OCI-LY1 (cell line): ENCODE data around the gene CCDC194.
"Not testable (repeated sequence)": the region's sequence is repeated elsewhere in the genome, so short reads cannot be mapped to it uniquely, and the experiment has no call there.

Source experiments
- H2AFZ ChIP-seq: fragments of 200-600 bp; sonication (generic), shearing (Covaris generic); 2 replicates; pipeline ENCODE4 v1.6.0; 2014; ENCODE audit warnings: antibody characterized with exemption, mild to moderate bottlenecking, low read length
- H3F3A ChIP-seq: fragments of 200-600 bp; sonication (generic), shearing (Covaris generic); 2 replicates; pipeline ENCODE4 v1.6.0; 2014; ENCODE audit warnings: mild to moderate bottlenecking, antibody characterized with exemption, low read length, moderate library complexity; ENCODE audit not compliant: insufficient read depth
- H3K27ac ChIP-seq: fragments of 200-600 bp; sonication (generic); 2 replicates; pipeline ENCODE4 v1.5.1; 2014; ENCODE audit warnings: low read length, mixed run types, mild to moderate bottlenecking, low read depth; ENCODE audit not compliant: poor library complexity, severe bottlenecking
- H3K27me3 ChIP-seq: fragments of 200-600 bp; sonication (generic); 2 replicates; pipeline ENCODE4 v1.6.0; 2014; ENCODE audit warnings: antibody characterized with exemption, mild to moderate bottlenecking, low read length, moderate library complexity; ENCODE audit not compliant: insufficient read depth
- H3K36me3 ChIP-seq: fragments of 200-600 bp; sonication (generic); 2 replicates; pipeline ENCODE4 v1.6.1; 2014; ENCODE audit warnings: mild to moderate bottlenecking, antibody characterized with exemption, low read length, moderate library complexity, mixed read lengths; ENCODE audit not compliant: insufficient read depth
- H3K4me1 ChIP-seq: fragments of 200-600 bp; sonication (generic); 2 replicates; pipeline ENCODE4 v1.5.1; 2014; ENCODE audit warnings: mild to moderate bottlenecking, low read length, moderate library complexity; ENCODE audit not compliant: insufficient read depth, severe bottlenecking
- H3K4me2 ChIP-seq: fragments of 200-600 bp; sonication (generic), shearing (Covaris generic); 2 replicates; pipeline ENCODE4 v1.6.1; 2014; ENCODE audit warnings: low read length
- H3K4me3 ChIP-seq: fragments of 200-600 bp; sonication (generic); 2 replicates; pipeline ENCODE4 v1.5.1; 2014; ENCODE audit warnings: low read length, low read depth, mild to moderate bottlenecking, mixed read lengths; ENCODE audit not compliant: poor library complexity, severe bottlenecking
- H3K79me2 ChIP-seq: fragments of 200-600 bp; shearing (Covaris generic); 2 replicates; pipeline ENCODE4 v1.6.1; 2016; ENCODE audit warnings: mixed run types, low read length, mixed read lengths; ENCODE audit not compliant: insufficient read depth
- H3K9ac ChIP-seq: fragments of 200-600 bp; sonication (generic), shearing (Covaris generic); 2 replicates; pipeline ENCODE4 v1.6.1; 2014; ENCODE audit warnings: mild to moderate bottlenecking, low read length, mixed read lengths
- H3K9me2 ChIP-seq: fragments of 200-600 bp; sonication (generic), shearing (Covaris generic); 2 replicates; pipeline ENCODE4 v1.6.1; 2014; ENCODE audit warnings: low read depth, mild to moderate bottlenecking, low read length, mixed read lengths
- H3K9me3 ChIP-seq: fragments of 200-600 bp; shearing (Covaris generic); 2 replicates; pipeline ENCODE4 v1.6.1; 2014; ENCODE audit warnings: low read length, mixed read lengths
- H4K20me1 ChIP-seq: fragments of 200-600 bp; sonication (generic), shearing (Covaris generic); 2 replicates; pipeline ENCODE4 v1.6.0; 2016; ENCODE audit warnings: mild to moderate bottlenecking, low read length; ENCODE audit not compliant: insufficient read depth
- CTCF ChIP-seq: fragments of 200-600 bp; sonication (generic), shearing (Covaris generic); IDR thresholded peaks from 2 replicates; pipeline ENCODE4 v1.5.1; 2017; ENCODE audit warnings: mild to moderate bottlenecking, antibody characterized with exemption, low read length, moderate library complexity, mixed read lengths
- EZH2 ChIP-seq: fragments of 200-600 bp; sonication (generic), shearing (Covaris generic); IDR thresholded peaks from 2 replicates; pipeline ENCODE4 v1.8.0; 2017; ENCODE audit warnings: borderline replicate concordance, mixed run types, mild to moderate bottlenecking, antibody characterized with exemption, low read length, moderate library complexity, mixed read lengths

Gene CCDC194

GRCh38 chr19:17376935-17377600 lies 16.9 kb downstream of the CCDC194 start, which contains the start of gene PLVAP:
TSS of gene PLVAP (minus strand) at chr19:17377342. CDS start at chr19:17377288, 54 bp downstream.
- no peak within 1 kb of the TSS for H3K9ac ChIP-seq
- H3K4me1 ChIP-seq = peaks cover 3% of the 10 kb centered on the region
- no peaks in the 10 kb centered on the region for H3K27me3 ChIP-seq
- no peaks in the 10 kb centered on the region for H3F3A ChIP-seq
- H2AFZ ChIP-seq = no peak within 1 kb of the TSS
- no peaks in the 10 kb centered on the region for H3K9me2 ChIP-seq
- H3K27ac ChIP-seq = no peak within 1 kb of the TSS
- no peak for TF ChIP-seq EZH2
- no peak for TF ChIP-seq CTCF
- H3K36me3 ChIP-seq = no peaks in the 10 kb centered on the region; the same call in 1 of the 2 replicates
- H3K9me3 ChIP-seq = no peaks in the 10 kb centered on the region; the same call in 1 of the 2 replicates
- H3K4me2 ChIP-seq = no peak within 1 kb of the TSS
- H4K20me1 ChIP-seq = no peaks in the 10 kb centered on the region
- no peaks in the 10 kb centered on the region for H3K79me2 ChIP-seq
- H3K4me3 ChIP-seq = no peak within 1 kb of the TSS

GRCh38 chr19:17370026-17370587 lies 23.9 kb downstream of the CCDC194 start:
- no peak overlapping the region for H3K27ac ChIP-seq
- no peak for TF ChIP-seq EZH2
- no peak for TF ChIP-seq CTCF
- H3K27me3 ChIP-seq = peaks cover 3% of the 10 kb centered on the region; the same call in 1 of the 2 replicates
- H3K9me2 ChIP-seq = no peaks in the 10 kb centered on the region
- no peak overlapping the region for H3K4me3 ChIP-seq
- no peaks in the 10 kb centered on the region for H3F3A ChIP-seq
- no peaks in the 10 kb centered on the region for H4K20me1 ChIP-seq
- no peak overlapping the region for H3K9ac ChIP-seq
- no peak overlapping the region for H2AFZ ChIP-seq
- H3K79me2 ChIP-seq = no peaks in the 10 kb centered on the region
- H3K9me3 ChIP-seq = no peaks in the 10 kb centered on the region
- no peaks in the 10 kb centered on the region for H3K36me3 ChIP-seq
- 0 out of 2 replicates have a peak overlapping the region, but pooled peaks have one; percentile 6 for H3K4me2 ChIP-seq
- peaks cover 6% of the 10 kb centered on the region for H3K4me1 ChIP-seq

- H4K20me1 ChIP-seq = no peaks in the 10 kb centered on the region
- H3K36me3 ChIP-seq = no peaks in the 10 kb centered on the region
- H3K9me2 ChIP-seq = no peaks in the 10 kb centered on the region
- no peaks in the 10 kb centered on the region for H3K79me2 ChIP-seq
- TF ChIP-seq EZH2 (no peak), CTCF (no peak)
- no peak overlapping the region for H3K4me2 ChIP-seq
- H3K4me1 ChIP-seq = peaks cover 6% of the 10 kb centered on the region
- H3F3A ChIP-seq = no peaks in the 10 kb centered on the region
- H3K27ac ChIP-seq = no peak overlapping the region
- H3K9ac ChIP-seq = no peak overlapping the region
- no peak overlapping the region for H3K4me3 ChIP-seq
- no peak overlapping the region for H2AFZ ChIP-seq
- H3K27me3 ChIP-seq = peaks cover 4% of the 10 kb centered on the region; the same call in 1 of the 2 replicates
- H3K9me3 ChIP-seq = no peaks in the 10 kb centered on the region
Observed at GRCh38 chr19:17365361-17365760, 28.6 kb downstream of the CCDC194 start.

- not testable (repeated sequence) for H3K36me3 ChIP-seq, H3K79me2 ChIP-seq, H2AFZ ChIP-seq, H3K9me3 ChIP-seq, H3K27me3 ChIP-seq, H3K9ac ChIP-seq, H3F3A ChIP-seq, H3K9me2 ChIP-seq, H4K20me1 ChIP-seq, H3K4me2 ChIP-seq, H3K4me1 ChIP-seq, H3K4me3 ChIP-seq, H3K27ac ChIP-seq
Observed at GRCh38 chr19:17363852-17364605, 30.0 kb downstream of the CCDC194 start.
